H1 (cell line): ENCODE results near the gene RGS11. TPM values are rescaled to one million over a fixed set of nuclear protein-coding genes. Genes with fewer than 3 reads are reported as not detected.

Experiments used
- CTCF ChIA-PET: fragments of 300-600 bp; sonication (Branson Sonifier 250); formaldehyde crosslinking; loops from one replicate; lab custom pipeline; 2021; ENCODE audit not compliant: partially characterized antibody; lab: Charles Lee
- POLR2A ChIA-PET: fragments of 300-600 bp; sonication (Branson Sonifier 250); formaldehyde crosslinking; loops from one replicate; lab custom pipeline; 2021; ENCODE audit warnings: inconsistent platforms; ENCODE audit not compliant: partially characterized antibody; lab: Charles Lee
- DNase-seq, 2 experiments: peaks; one replicate each; pipeline versions ENCODE4 v3.0.0 to v3.0.0-alpha.2; 2010 to 2022; ENCODE audit warnings: low spot score in 2 of 2, low read depth in 1 of 2, mixed read lengths in 1 of 2
- FAIRE-seq: peaks from 2 replicates; lab custom pipeline; 2011; peaks lifted over from hg19 to GRCh38; lab: Jason Lieb, UNC
- H2AFZ ChIP-seq: 2 replicates; pipeline ENCODE4 v1.8.1; 2012; ENCODE audit warnings: low read length, inconsistent platforms
- H2AK5ac ChIP-seq: 2 replicates; pipeline ENCODE4 v1.6.1; 2013; ENCODE audit warnings: low read depth, low read length
- H2BK120ac ChIP-seq: replicated peaks from 2 replicates; pipeline ENCODE3; 2013; ENCODE audit warnings: low read depth, low read length, inconsistent platforms
- H2BK12ac ChIP-seq: 2 replicates; pipeline ENCODE4 v1.6.1; 2013; ENCODE audit warnings: low read depth, low read length
- H2BK15ac ChIP-seq: 2 replicates; pipeline ENCODE4 v1.6.1; 2013; ENCODE audit warnings: low read length
- H2BK20ac ChIP-seq: 2 replicates; pipeline ENCODE4 v1.6.1; 2013; ENCODE audit warnings: low read length
- H2BK5ac ChIP-seq: 2 replicates; pipeline ENCODE4 v1.6.1; 2013; ENCODE audit warnings: low read depth, low read length
- H3K14ac ChIP-seq: 2 replicates; pipeline ENCODE4 v1.6.1; 2013; ENCODE audit warnings: inconsistent platforms; ENCODE audit not compliant: insufficient read length
- H3K18ac ChIP-seq: 2 replicates; pipeline ENCODE4 v1.6.1; 2013; ENCODE audit warnings: low read length; ENCODE audit errors: extremely low read depth
- H3K23ac ChIP-seq: 2 replicates; pipeline ENCODE4 v1.6.1; 2013; ENCODE audit warnings: inconsistent platforms; ENCODE audit not compliant: insufficient read length
- H3K23me2 ChIP-seq: 2 replicates; pipeline ENCODE4 v1.6.1; 2013; ENCODE audit warnings: low read depth, low read length
- H3K27ac ChIP-seq: 2 replicates; pipeline ENCODE4 v1.6.1; 2011; ENCODE audit warnings: low read depth, low read length, inconsistent platforms
- H3K27me3 ChIP-seq, 4 experiments: replicated peaks in 1 of 4; 1 replicate in 1 of 4; 2 replicates in 3 of 4; pipeline versions ENCODE4 v1.6.1 to v1.8.1; 2011 to 2013; ENCODE audit warnings: low read length in 3 of 4, mild to moderate bottlenecking in 3 of 4, inconsistent platforms in 2 of 4, mixed read lengths in 2 of 4, moderate library complexity in 1 of 4; ENCODE audit not compliant: control insufficient read depth in 3 of 4, insufficient read depth in 3 of 4; ENCODE audit errors: extremely low read depth in 1 of 4
- H3K36me3 ChIP-seq, 4 experiments: 2 replicates each; pipeline versions ENCODE4 v1.6.1 to v1.8.1; 2011 to 2013; ENCODE audit warnings: mild to moderate bottlenecking in 4 of 4, low read length in 3 of 4, moderate library complexity in 2 of 4, control low read depth in 1 of 4, inconsistent platforms in 1 of 4; ENCODE audit not compliant: insufficient read depth in 4 of 4, control insufficient read depth in 2 of 4
- H3K4ac ChIP-seq: replicated peaks from 2 replicates; pipeline ENCODE3; 2013; ENCODE audit warnings: low read length, low read depth, mixed read lengths, inconsistent platforms; ENCODE audit not compliant: insufficient read length
- H3K4me1 ChIP-seq, 4 experiments: replicated peaks in 1 of 4; 1 replicate in 1 of 4; 2 replicates in 3 of 4; pipeline versions ENCODE4 v1.6.1 to v1.8.1; 2011 to 2013; ENCODE audit warnings: low read length in 3 of 4, inconsistent platforms in 2 of 4, mixed read lengths in 1 of 4; ENCODE audit not compliant: insufficient read depth in 4 of 4, control insufficient read depth in 3 of 4
- H3K4me2 ChIP-seq, 2 experiments: 2 replicates each; pipeline versions ENCODE4 v1.6.1 to v1.8.1; 2011 to 2013; ENCODE audit warnings: low read depth in 2 of 2, low read length in 2 of 2, control low read depth in 1 of 2, inconsistent platforms in 1 of 2, mild to moderate bottlenecking in 1 of 2; ENCODE audit not compliant: insufficient read depth in 1 of 2
- H3K4me3 ChIP-seq, 4 experiments: fragments of 200-600, 300-600 bp in 1 of 4; sonication (generic), shearing (Covaris generic), sonication (Bioruptor Twin) in 1 of 4; 2 replicates each; pipeline versions ENCODE4 v1.5.1 to v1.8.1; 2011 to 2016; ENCODE audit warnings: low read length in 4 of 4, low read depth in 3 of 4, control low read depth in 2 of 4, inconsistent platforms in 2 of 4, mild to moderate bottlenecking in 2 of 4, mixed read lengths in 1 of 4, moderate library complexity in 1 of 4; ENCODE audit not compliant: insufficient read depth in 2 of 4; ENCODE audit errors: extremely low read depth in 1 of 4
- H3K56ac ChIP-seq: replicated peaks from 2 replicates; pipeline ENCODE3; 2013; ENCODE audit warnings: low read depth, mild to moderate bottlenecking, mixed read lengths, low read length, inconsistent platforms; ENCODE audit not compliant: insufficient read length
- H3K79me1 ChIP-seq: 2 replicates; pipeline ENCODE4 v1.6.1; 2013; ENCODE audit warnings: low read depth, low read length, control low read depth
- H3K79me2 ChIP-seq, 2 experiments: 2 replicates each; pipeline versions ENCODE4 v1.6.1 to v1.8.1; 2012 to 2013; ENCODE audit warnings: low read length in 2 of 2, mild to moderate bottlenecking in 2 of 2, inconsistent platforms in 1 of 2; ENCODE audit not compliant: insufficient read depth in 2 of 2, control insufficient read depth in 1 of 2
- H3K9ac ChIP-seq, 4 experiments: replicated peaks in 1 of 4; 1 replicate in 1 of 4; 2 replicates in 3 of 4; pipeline versions ENCODE4 v1.6.1 to v1.8.1; 2011 to 2013; ENCODE audit warnings: low read depth in 3 of 4, low read length in 3 of 4, control low read depth in 2 of 4, mild to moderate bottlenecking in 2 of 4, moderate library complexity in 2 of 4, inconsistent platforms in 1 of 4; ENCODE audit errors: extremely low read depth in 1 of 4
- H3K9me3 ChIP-seq, 2 experiments: 2 replicates each; pipeline versions ENCODE4 v1.6.1 to v1.8.1; 2012 to 2013; ENCODE audit warnings: mild to moderate bottlenecking in 2 of 2, moderate library complexity in 2 of 2, control low read depth in 1 of 2, inconsistent platforms in 1 of 2, low read depth in 1 of 2, low read length in 1 of 2, mixed read lengths in 1 of 2; ENCODE audit not compliant: insufficient read depth in 2 of 2
- H4K20me1 ChIP-seq, 2 experiments: replicated peaks in 1 of 2; 2 replicates each; pipeline versions ENCODE3 to v1.8.1; 2011 to 2013; ENCODE audit warnings: inconsistent platforms in 2 of 2, low read length in 2 of 2, mild to moderate bottlenecking in 1 of 2; ENCODE audit not compliant: insufficient read depth in 2 of 2, control insufficient read depth in 1 of 2
- H4K5ac ChIP-seq: 2 replicates; pipeline ENCODE4 v1.6.1; 2013; ENCODE audit warnings: low read length, low read depth, mixed read lengths, inconsistent platforms; ENCODE audit not compliant: insufficient read length
- H4K8ac ChIP-seq: 2 replicates; pipeline ENCODE4 v1.8.0; 2013; ENCODE audit warnings: mild to moderate bottlenecking, moderate library complexity, low read length, inconsistent platforms; ENCODE audit not compliant: insufficient read depth; ENCODE audit errors: extremely low read depth
- H4K91ac ChIP-seq: replicated peaks from 2 replicates; pipeline ENCODE3; 2013; ENCODE audit warnings: low read length, mixed read lengths, inconsistent platforms; ENCODE audit not compliant: insufficient read length
- EP300 ChIP-seq, 2 experiments: IDR thresholded peaks; 1 replicate in 1 of 2; 2 replicates in 1 of 2; pipeline ENCODE4 v1.6.1; 2011 to 2012; ENCODE audit warnings: low read depth in 2 of 2, low read length in 2 of 2, mild to moderate bottlenecking in 2 of 2, borderline replicate concordance in 1 of 2, inconsistent platforms in 1 of 2, moderate library complexity in 1 of 2
- FOSL1 ChIP-seq: IDR thresholded peaks from 2 replicates; pipeline ENCODE4 v1.6.1; 2011; ENCODE audit warnings: mild to moderate bottlenecking, low read depth, low read length, moderate library complexity; ENCODE audit not compliant: insufficient read depth
- HDAC2 ChIP-seq, 2 experiments: fragments of 300-600 bp in 1 of 2; sonication (generic) in 1 of 2; IDR thresholded peaks; 2 replicates each; pipeline ENCODE4 v1.6.1; 2011 to 2012; ENCODE audit warnings: low read depth in 2 of 2, low read length in 2 of 2, mild to moderate bottlenecking in 2 of 2, moderate library complexity in 2 of 2, borderline replicate concordance in 1 of 2, inconsistent platforms in 1 of 2
- KDM4A ChIP-seq: IDR thresholded peaks from one replicate; pipeline ENCODE4 v1.7.1; 2012; ENCODE audit warnings: low read depth, mild to moderate bottlenecking, moderate library complexity, low read length, inconsistent platforms; ENCODE audit not compliant: severe bottlenecking
- RBBP5 ChIP-seq: IDR thresholded peaks from 2 replicates; pipeline ENCODE4 v1.7.1; 2012; ENCODE audit warnings: low read depth, mild to moderate bottlenecking, inconsistent platforms, low read length, moderate library complexity, borderline replicate concordance
- RFX5 ChIP-seq: IDR thresholded peaks from 2 replicates; pipeline ENCODE4 v1.6.1; 2011; ENCODE audit warnings: low read depth, low read length, improper control_type of control experiment, borderline replicate concordance
- SUZ12 ChIP-seq: fragments of 200-600 bp; sonication (generic); IDR thresholded peaks from 2 replicates; pipeline ENCODE4 v1.6.1; 2012; ENCODE audit warnings: mild to moderate bottlenecking, inconsistent platforms, low read length, moderate library complexity, mixed read lengths
- TBP ChIP-seq: IDR thresholded peaks from 2 replicates; pipeline ENCODE4 v1.6.1; 2011; ENCODE audit warnings: low read depth, low read length, improper control_type of control experiment
- YY1 ChIP-seq: IDR thresholded peaks from 2 replicates; pipeline ENCODE4 v1.6.1; 2011; ENCODE audit warnings: low read depth, mild to moderate bottlenecking, low read length
- ZNF274 ChIP-seq: IDR thresholded peaks from 2 replicates; pipeline ENCODE4 v1.7.0; 2012; ENCODE audit warnings: low read length, borderline replicate concordance; ENCODE audit errors: extremely low read depth
- WGBS, 2 experiments: shearing (Covaris generic) in 1 of 2; methylation state at CpG; one replicate each; pipeline versions ENCODE4 v1.1.6 to v1.1.7; 2013 to 2015; ENCODE audit warnings: low lambda C conversion rate in 2 of 2, mixed read lengths in 2 of 2, inconsistent platforms in 1 of 2, low coverage in 1 of 2, missing lambda C conversion rate in 1 of 2; ENCODE audit not compliant: insufficient replicate concordance in 2 of 2, insufficient coverage in 1 of 2, insufficient read length in 1 of 2; ENCODE audit errors: extremely low coverage in 1 of 2, missing lambda C conversion rate in 1 of 2; 5-methylcytosine and 5-hydroxymethylcytosine counted together
- polyA plus RNA-seq, 7 experiments: library from polyadenylated mRNA; depleted of rRNA in 3 of 7; stranded (reverse) in 5 of 7; unstranded in 2 of 7; fragments of >200 nt in 5 of 7; fragments of 200-250 nt in 2 of 7; gene quantifications; 1 replicate in 5 of 7; 2 replicates in 1 of 7; 4 replicates in 1 of 7; pipeline versions ENCODE4 v1.2.1 to v1.2.3, GENCODE V29; 2011 to 2013; ENCODE audit warnings: missing spikeins in 2 of 7, mixed read lengths in 2 of 7
- total RNA-seq: library from RNA; stranded (reverse); fragmentation: NEBNext Ultra II Directional; extraction: Animal tissue kit (Norgen Biotek cat#: 25700); gene quantifications from 2 replicates; pipeline ENCODE4 v1.2.1, GENCODE V29; 2021
- TF ChIP-seq, protein P1 (sequence below): IDR thresholded peaks from 2 replicates; pipeline ENCODE4 v1.6.1; 2012; ENCODE audit warnings: inconsistent platforms
- TF ChIP-seq, protein P2 (sequence below): IDR thresholded peaks from 2 replicates; pipeline ENCODE4 v1.6.1; 2011; ENCODE audit warnings: low read depth, mild to moderate bottlenecking, low read length; ENCODE audit not compliant: insufficient read depth

Gene RGS11
- total and polyA plus RNA-seq, 2 of the 8 experiments (the other 6 are each of a cell fraction or from before 2014, with no cell fraction given) = 0.84 to 1.2 TPM

DNA sequence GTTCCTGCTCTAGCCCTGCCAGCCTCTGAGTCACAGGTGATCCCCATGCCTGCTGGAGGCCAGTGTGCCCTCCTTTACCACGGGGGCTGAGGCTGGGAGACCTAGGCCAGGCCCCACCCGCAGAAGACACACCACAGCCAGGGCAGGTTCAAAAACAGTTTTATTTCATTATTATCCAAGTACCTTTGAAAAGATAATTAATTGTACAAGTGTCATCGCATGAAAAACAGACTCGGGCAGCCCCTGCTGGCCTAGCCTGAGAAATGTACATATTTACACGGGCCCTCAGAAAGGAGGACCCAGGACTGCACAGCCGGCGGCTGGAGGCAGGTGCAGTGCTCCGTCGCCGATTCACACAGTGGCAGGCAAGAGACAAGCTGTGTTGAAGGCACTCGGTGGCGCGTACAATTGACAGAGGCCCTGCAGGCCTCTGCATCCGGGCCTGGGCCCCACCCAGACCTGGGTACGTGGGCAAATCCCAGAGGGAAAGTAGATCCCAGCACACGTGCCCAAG, 11.6 kb upstream of the RGS11 start:
- Histone ChIP-seq H2AFZ (no peak overlapping the region), H2BK12ac (no peak overlapping the region), H3K4ac (no peak overlapping the region), H2BK5ac (no peak overlapping the region), H3K36me3 (peaks cover 7 to 20% (median 8%) of the 10 kb centered on the region in 4 experiments; a peak in 6 of 8 replicates), H3K4me2 (no peak overlapping the region), H4K91ac (no peak overlapping the region), H3K4me1 (no peaks in the 10 kb centered on the region), H2BK15ac (no peak overlapping the region), H3K79me2 (no peaks in the 10 kb centered on the region), H2AK5ac (no peak overlapping the region), H4K5ac (no peak overlapping the region), H3K27me3 (no peaks in the 10 kb centered on the region), H3K4me3 (no peak overlapping the region), H3K14ac (no peak overlapping the region), H3K9ac (no peak overlapping the region), H3K18ac (no peak overlapping the region), H3K23me2 (no peaks in the 10 kb centered on the region), H2BK120ac (no peak overlapping the region), H3K79me1 (no peaks in the 10 kb centered on the region; the same call in 1 of the 2 replicates), H3K27ac (no peak overlapping the region), H4K8ac (no peak overlapping the region), H3K9me3 (peaks cover 0 to 5% of the 10 kb centered on the region in 2 experiments; a peak in 1 of 4 replicates), H3K23ac (no peak overlapping the region), H2BK20ac (no peak overlapping the region), H4K20me1 (peaks cover 0 to 6% of the 10 kb centered on the region in 2 experiments), H3K56ac (no peak overlapping the region)
- ChIA-PET POLR2A (interaction anchor here (1.4 to 1.8 kb wide), 2 partner anchors 19 to 52 kb away, joined by 4 read pairs; no protein-coding TSS in a partner anchor), CTCF (interaction anchor here (1.5 kb wide), 1 partner anchor 9 kb away, joined by 3 read pairs; no protein-coding TSS in a partner anchor)
- DNase-seq (no peak), FAIRE-seq (no peak)
- WGBS, 2 experiments = 94% methylated on average over 16 of the region's 16 CpGs; no CpG with 5 or more reads in 1 of the 2 experiments
- TF ChIP-seq TBP (no peak), RFX5 (no peak), YY1 (no peak), KDM4A (no peak), ZNF274 (no peak), EP300 (IDR thresholded peaks at IDR 0.05; ENCODE audit: borderline replicate concordance in 1 of 2, low read depth in 2 of 2, low read length in 2 of 2) (no peak), HDAC2 (IDR thresholded peaks at IDR 0.05; ENCODE audit: borderline replicate concordance in 1 of 2, low read depth in 2 of 2, low read length in 2 of 2) (no peak), FOSL1 (no peak), RBBP5 (no peak), SUZ12 (no peak)
- TF ChIP-seq, protein P1, sequence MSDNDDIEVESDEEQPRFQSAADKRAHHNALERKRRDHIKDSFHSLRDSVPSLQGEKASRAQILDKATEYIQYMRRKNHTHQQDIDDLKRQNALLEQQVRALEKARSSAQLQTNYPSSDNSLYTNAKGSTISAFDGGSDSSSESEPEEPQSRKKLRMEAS = no peak
- TF ChIP-seq, protein P2, sequence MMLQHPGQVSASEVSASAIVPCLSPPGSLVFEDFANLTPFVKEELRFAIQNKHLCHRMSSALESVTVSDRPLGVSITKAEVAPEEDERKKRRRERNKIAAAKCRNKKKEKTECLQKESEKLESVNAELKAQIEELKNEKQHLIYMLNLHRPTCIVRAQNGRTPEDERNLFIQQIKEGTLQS = no peak
